ENCODE results near the gene SLC51A.

GRCh38 chr3:196178993-196179379, 37.3 kb upstream of the SLC51A start:
- TF ChIP-seq REST (IDR thresholded peaks at IDR 0.05; ENCODE audit: insufficient replicate concordance, low read depth) = no peak
- TF ChIP-seq CTCF (IDR thresholded peaks at IDR 0.05; ENCODE audit: insufficient read depth, low read length) = no peak
- TF ChIP-seq POLR2AphosphoS5 (IDR thresholded peaks at IDR 0.05; ENCODE audit: low read depth) = no peak
- no peak for TF ChIP-seq GABPA (IDR thresholded peaks at IDR 0.05; ENCODE audit: low read depth)
- TF ChIP-seq SPI1 (IDR thresholded peaks at IDR 0.05; ENCODE audit: borderline replicate concordance, low read depth) = no peak
